K562 (cell line): ENCODE measurements around the gene PAF1. TPM values are rescaled to one million over a fixed set of nuclear protein-coding genes. Genes with fewer than 3 reads are reported as not detected.

Source experiments
- ATF4 ChIP-seq: fragments of 450-650 bp; formaldehyde crosslinking; IDR thresholded peaks from 2 replicates; pipeline ENCODE4 v1.4.0; 2022; ENCODE audit warnings: mild to moderate bottlenecking, moderate library complexity
- COPS2 ChIP-seq: fragments of 450-650 bp; conservative IDR thresholded peaks from 2 replicates; pipeline ENCODE4 v1.6.1; 2016; ENCODE audit warnings: mild to moderate bottlenecking, moderate library complexity
- ETV5 ChIP-seq: sonication (generic); formaldehyde crosslinking; IDR thresholded peaks from 2 replicates; pipeline ENCODE4 v1.4.0; 2020; ENCODE audit warnings: low read depth, mild to moderate bottlenecking, missing genetic modification reagents
- LCOR ChIP-seq: sonication (generic); formaldehyde crosslinking; IDR thresholded peaks from 2 replicates; pipeline ENCODE4 v1.8.0; 2022; ENCODE audit warnings: mild to moderate bottlenecking, missing genetic modification reagents
- NEUROD1 ChIP-seq: fragments of 150-350 bp; IDR thresholded peaks from 2 replicates; pipeline ENCODE4 v1.6.1; 2014; ENCODE audit warnings: borderline replicate concordance, low read length, low read depth; ENCODE audit not compliant: partially characterized antibody
- ZBTB40 ChIP-seq, 2 experiments: fragments of 450-650 bp in 1 of 2; sonication (generic) in 1 of 2; formaldehyde crosslinking in 1 of 2; IDR thresholded peaks; 2 replicates each; pipeline versions ENCODE4 v1.7.1 to v1.9.0; 2016 to 2022; ENCODE audit warnings: inconsistent platforms in 1 of 2, mild to moderate bottlenecking in 1 of 2, missing genetic modification reagents in 1 of 2
- polyA plus RNA-seq, 8 experiments: library from polyadenylated mRNA; depleted of rRNA in 4 of 8; stranded (reverse) in 5 of 8; unstranded in 3 of 8; fragments of >200 nt; fragmentation: Nextera tagmentation in 2 of 8; fragmentation: Illumina TruSeq in 1 of 8; extraction: Ambion mirVana in 2 of 8; extraction: Trizol in 1 of 8; gene quantifications; 2 replicates each; pipeline versions ENCODE4 v1.2.1 to v1.2.3, GENCODE V29; 2011 to 2014; ENCODE audit warnings: inconsistent platforms in 1 of 8, missing spikeins in 1 of 8
- total RNA-seq, 7 experiments: library from RNA; depleted of rRNA in 6 of 7; stranded (reverse); fragments of >200 nt in 6 of 7; fragmentation: Illumina TruSeq in 2 of 7; extraction: Trizol in 2 of 7; gene quantifications; 2 replicates each; pipeline versions ENCODE4 v1.2.1 to v1.2.3, GENCODE V29; 2011 to 2021; ENCODE audit warnings: low replicate concordance in 1 of 7

The PAF1 gene
- total and polyA plus RNA-seq, 9 of the 15 experiments (the other 6 are each of a cell fraction or from before 2014, with no cell fraction given) = 1.5 to 45.0 (median 33.8) TPM

- peak; percentile 82 for TF ChIP-seq ZBTB40 (IDR thresholded peaks at IDR 0.05)
- TF ChIP-seq ZBTB40 (CRISPR knock-in tag; IDR thresholded peaks at IDR 0.05) = no peak
- no peak for TF ChIP-seq COPS2
- TF ChIP-seq ATF4 = 0 out of 2 replicates have a peak, but pooled peaks have one; percentile 22
- TF ChIP-seq NEUROD1 = peak; percentile 11
- peak; percentile 56; the same call in 1 of the 2 replicates for TF ChIP-seq LCOR (CRISPR knock-in tag)
- peak; percentile 65 for TF ChIP-seq ETV5 (CRISPR knock-in tag)
Observed at GRCh38 chr19:39409208-39410016, 18.5 kb upstream of the PAF1 start (continued).
